Activated CD4-positive, alpha-beta T cell treated with anti-CD3 and anti-CD28 coated beads, Interleukin-2, amount 50 U/mL, for 48 hours (primary cell): ENCODE results near the gene PPP2R2C.

Experiments
- DNase-seq, 2 experiments: peaks; one replicate each; pipeline ENCODE4 v3.0.0-alpha.2; 2020

Gene PPP2R2C

DNA sequence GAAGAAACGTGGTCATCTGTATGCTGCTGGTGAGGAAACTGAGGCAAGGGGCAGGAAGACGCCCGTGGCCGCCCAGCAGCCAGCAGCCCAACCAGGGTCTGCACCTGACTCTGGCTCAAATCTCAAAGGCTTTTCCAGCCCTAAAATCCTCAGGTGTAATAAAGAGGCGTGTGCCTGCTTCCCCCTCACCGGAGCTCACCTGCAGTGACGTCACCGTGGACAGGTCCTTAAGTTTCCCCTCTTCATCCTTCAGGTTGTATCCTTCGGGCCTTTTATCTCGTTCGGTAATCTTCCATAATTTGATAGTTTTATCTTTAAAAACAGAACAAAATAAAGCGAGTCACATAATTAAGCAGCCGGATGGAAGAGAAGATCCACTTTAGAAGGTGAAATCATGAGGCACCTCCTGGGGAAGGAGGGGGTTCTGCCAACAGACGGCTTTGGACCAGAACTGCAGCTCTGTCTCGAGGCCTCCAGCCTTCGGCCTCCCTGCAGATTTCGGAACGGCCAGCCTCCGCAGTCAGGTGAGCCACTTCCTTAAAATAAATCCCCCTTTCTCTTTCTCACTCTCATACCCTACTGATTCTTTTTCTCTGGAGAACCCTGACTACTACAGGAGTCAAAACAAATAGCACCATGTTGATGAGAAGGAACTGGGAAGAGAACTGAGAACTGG lies 96.7 kb downstream of the PPP2R2C start:
- DNase-seq = no peak

DNA sequence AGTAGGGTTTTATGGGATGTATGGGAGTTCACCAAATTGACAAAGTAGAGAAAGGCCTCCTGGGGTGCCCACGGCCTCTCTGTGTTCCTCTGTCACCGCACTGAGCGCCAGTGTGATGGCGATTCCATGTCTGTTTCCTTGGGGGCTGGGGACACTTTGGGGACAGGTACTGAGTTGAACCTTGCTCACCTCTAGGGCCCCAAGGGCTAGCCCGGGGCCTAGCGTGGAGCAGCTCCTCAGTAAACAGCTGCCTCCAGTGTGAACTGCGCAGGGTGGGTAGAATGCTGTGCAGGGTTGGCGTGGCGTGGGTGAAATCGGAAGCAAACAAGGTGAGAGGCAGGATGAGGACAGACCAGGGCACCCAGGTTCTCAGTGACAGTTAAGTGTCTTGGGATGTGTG lies 97.8 kb downstream of the PPP2R2C start:
- DNase-seq = no peak

DNA sequence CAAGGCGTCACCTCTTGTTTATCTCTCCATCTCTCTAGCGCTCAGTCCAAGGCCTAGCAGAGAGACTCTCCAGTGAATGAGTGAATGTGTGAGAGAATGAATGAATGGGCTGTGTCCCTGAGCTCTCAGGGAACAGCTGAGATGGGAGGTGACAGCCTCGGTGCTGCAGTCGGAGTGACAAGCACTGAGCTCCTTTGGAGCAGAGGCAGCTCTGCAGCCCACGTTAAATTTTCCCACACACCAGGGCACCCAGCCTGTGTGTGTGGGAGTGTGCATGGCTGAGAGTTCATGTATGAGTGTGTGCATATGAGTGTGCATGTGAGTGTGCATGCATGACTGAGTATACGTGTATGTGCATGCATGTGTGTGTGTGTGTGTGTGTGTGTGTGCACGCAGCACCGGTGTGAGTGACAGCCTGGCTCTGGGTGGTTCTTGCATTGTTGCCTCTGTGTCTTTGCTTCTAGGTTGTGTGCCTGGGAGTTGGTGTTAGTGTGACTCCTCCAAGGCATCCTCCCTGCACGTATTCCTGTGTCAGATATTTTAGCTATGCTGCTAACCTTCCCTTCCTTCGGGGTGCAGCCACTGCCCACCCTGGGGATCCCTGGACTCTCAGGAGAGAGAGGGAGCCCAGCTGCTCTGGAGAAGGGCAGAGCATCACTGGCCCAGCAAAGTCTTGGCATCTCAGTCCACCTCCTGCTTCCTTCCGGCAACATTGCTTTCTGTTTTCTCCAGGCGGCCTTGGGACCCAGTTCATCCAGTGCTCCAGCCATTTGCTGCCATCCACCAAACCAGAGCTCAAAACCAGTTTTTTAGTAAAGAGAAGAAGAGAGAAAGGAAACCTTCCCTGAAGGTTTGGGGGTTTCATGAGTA lies 98.6 kb downstream of the PPP2R2C start:
- no peak for DNase-seq

DNA sequence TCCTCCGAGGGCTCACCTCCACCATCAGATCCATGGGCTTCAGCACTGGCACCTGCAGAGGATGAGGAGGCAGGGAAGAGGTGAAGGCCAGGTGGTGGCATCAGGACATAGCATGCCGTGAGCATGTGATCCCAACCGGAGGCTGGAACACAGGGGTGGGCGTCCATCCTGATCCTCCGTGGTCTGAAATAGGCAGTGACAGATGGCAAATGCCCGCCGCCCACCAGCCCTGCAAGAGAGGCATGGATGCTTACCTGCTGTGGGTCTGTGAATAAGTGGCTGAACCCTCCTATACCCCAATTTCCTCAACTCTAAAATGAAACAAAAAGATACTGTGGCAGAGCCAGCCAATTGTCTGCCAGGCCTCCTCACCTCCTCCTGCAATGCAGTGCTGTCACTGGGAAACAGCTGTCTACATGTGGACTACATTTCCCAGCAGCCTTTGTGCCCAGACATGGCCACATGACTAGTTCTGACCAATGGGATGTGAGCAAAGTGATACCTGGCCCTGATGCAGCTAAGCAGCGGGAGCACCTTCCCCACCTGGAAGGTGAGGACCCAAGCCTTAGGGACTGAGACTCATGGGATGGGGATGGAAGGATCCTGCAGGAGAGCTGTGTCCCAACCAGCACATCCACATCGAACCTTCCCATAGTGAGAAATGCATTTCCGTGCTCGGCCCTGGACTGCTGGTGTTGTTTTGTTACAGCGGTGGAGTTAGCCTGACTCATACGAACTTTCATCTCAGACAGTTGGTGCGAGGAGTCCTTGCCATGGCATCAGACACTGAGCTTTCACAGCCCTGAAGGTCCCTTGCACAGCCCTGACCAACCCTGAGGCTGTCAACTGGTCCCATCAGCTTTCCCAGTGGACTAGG lies 99.5 kb downstream of the PPP2R2C start:
- DNase-seq = peak in 1 of 2 experiments; percentile 18

DNA sequence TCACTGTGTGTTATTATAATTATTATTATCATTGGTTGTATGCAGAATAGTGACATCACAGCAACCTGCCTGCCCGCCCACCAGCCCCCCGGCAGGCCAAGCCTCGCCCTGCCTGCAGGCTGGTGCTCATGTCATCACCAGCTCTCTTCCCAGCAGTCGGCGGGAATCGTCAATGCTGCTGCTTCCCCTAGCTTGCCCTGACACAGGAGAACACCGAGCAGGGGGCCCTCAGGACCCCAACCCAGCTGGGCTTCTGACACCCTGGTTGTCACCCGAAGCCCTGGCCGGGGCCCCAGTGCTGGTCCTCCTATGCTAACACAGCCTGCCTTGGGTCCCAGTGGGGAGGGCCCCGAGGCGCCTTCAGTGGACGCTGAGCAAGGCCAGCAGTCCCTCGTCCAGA lies 100.6 kb downstream of the PPP2R2C start:
- no peak for DNase-seq

DNA sequence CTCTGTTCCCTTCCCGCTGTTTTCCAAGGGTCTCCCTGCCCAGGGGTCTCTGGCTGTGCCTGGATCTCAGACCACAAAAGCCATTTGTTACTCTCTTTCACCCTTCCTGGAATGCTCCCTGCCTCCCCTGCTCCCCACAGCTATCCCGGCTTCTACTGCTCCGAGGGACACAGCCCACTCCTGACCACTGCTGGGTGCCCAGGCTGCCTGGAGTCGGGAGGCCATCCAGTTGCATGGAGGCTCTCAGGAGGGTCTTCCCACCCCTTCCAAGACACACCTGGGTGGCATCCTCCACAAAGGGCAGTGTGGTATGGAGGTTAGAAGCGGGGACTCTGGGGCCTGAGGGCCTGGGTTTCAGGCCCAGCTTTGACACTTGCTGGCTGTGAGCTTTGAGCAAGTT lies 101.1 kb downstream of the PPP2R2C start:
- no peak for DNase-seq

DNA sequence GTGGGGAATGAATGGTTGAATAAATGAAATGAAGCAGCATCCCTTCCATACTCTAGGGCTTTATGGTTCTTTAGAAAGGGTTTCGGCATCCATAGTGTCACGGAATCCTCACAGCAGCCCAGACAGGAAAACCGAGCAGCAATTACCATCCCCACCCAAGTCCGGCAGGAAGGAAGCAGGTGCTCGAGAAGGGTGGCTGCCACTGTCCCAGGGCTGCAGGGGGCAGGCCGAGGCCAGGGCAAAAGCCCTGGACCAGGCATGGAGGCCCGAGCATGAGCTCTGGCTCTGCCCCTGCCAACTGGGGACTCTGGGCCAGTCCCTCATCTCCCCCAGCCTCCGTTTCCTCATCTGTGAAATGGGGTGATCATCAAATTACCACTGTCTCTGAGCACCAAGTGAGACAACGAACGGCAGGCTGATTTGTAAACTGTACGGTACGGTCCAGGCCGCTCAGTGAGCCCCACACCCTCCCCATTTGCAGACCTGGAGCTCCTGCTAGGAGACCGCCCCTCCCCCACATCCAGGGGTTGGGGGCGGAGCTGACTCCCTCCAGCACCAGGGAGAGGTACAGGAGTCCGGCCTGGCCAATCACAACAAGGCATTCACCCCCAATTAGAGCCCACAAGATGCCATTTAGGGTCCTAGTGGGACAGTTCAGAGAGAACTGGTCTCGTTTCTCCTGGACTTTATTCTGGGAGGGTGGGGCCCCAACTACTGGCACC lies 102.3 kb downstream of the PPP2R2C start:
- DNase-seq = no peak

DNA sequence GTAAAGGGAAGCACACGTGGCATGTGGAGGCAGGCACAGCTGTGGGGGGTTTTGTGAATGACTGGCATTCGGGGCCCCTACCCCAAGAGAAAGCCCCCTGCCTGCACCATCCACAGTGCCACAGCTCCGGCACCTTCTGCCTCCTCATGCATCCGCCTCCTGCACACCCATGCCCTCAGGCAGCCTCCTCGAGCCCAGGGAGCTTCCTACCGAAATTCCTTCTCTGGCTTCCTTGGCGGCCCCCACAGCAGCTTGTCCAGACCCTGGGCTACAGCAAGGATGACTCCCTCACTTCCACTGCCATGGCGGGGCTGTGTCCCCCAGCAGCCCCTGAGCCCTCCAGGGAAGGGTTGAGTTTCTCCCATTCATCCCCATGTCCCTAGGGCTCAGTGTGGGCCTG lies 102.9 kb downstream of the PPP2R2C start:
- no peak for DNase-seq

DNA sequence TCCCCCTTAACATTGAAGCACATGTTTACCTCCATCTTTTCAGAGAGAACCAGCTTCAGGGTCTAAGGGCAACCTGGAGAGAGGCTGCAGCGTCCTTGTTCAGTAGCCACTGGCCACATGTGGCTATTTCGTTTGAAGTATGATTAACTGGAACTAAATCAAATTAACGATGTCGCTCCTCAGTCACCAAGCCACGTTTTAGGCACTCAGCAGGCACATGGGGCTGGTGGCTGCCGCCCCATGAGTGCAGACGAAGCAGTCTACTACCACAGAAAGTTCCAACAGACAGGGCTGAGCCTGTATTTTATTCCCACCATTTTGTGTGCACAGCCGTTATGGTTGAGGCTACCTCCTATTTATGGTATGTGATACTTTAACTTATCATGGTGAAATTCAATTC lies 103.4 kb downstream of the PPP2R2C start:
- no peak for DNase-seq

DNA sequence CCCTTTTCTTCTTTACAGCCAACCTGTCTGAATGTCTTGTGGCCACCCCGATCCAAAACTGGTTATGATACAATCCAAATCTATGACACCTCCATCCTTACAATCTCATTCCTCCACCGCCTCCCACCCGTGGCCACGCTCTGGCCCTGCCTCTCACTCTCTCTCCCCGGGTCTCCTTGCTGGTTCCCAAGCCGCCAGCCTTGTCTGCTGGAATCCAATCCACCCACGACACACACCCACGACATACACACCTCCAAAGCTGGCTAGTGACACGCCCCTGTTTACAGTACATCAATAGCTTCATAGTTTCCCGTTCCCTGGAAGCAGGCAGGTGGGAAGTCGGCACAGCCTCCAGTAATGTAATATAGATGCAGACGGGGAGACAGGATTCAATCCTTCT lies 103.8 kb downstream of the PPP2R2C start:
- no peak for DNase-seq

DNA sequence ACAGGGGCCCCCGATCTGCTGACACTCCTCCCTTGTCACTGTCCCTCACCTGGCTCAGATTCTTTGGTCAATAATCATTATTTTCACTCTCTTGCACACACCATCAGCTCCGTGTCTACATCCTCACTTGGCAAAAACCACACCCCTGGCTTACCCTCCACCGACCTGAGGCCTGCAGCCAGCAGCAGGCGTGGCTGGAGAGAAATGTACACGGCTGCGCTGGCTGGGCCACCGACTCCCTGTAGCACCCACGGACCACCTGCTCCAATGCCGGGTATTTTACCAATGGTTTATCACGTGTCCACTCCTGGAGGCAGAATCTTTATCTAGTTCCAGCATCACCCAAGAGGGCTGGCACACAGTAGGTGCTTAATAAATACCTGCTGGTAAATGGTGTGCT lies 104.3 kb downstream of the PPP2R2C start:
- no peak for DNase-seq

DNA sequence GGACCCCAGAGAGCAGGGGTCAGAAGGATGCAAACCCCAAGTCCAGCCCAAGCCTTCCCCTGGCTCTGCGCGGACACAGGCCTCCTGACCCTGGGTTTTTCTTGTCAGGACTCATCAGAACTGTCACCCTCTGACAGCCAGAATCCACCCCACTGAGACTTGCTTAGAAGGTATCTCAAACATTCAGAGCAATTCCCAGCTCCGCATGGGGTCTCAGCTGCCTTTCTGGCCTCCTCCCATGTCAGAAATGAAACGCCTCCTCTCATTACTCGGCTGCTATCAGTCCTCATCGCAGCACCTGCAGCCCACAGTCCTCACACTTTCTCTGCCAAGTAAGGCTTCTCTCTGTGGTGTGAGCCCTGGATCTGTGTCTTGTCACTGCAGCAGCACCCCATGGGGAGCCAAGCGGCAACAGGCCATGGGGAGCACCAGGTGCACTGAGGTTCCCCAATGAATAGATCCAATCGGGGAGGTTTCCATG lies 105.0 kb downstream of the PPP2R2C start:
- no peak for DNase-seq

DNA sequence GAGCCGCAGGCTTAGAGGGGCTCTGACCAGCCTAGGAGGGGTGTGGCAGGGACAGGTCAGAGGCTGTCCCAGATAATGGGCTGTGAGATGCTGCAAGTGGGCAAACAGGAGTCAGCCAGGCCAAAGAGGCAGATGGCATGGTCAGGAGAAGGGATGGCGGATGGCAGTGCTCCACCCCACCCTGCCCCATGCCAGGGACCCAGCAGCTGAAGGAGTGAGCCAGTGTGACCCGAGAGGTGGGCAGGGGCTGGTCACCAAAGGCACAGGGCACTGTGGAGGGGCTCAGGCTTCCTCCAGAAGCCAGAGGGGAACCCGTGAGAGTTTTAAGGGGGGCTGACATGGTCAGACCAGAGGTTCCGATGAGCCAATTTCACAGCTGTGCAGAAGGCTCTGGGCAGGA lies 105.8 kb downstream of the PPP2R2C start:
- no peak for DNase-seq

DNA sequence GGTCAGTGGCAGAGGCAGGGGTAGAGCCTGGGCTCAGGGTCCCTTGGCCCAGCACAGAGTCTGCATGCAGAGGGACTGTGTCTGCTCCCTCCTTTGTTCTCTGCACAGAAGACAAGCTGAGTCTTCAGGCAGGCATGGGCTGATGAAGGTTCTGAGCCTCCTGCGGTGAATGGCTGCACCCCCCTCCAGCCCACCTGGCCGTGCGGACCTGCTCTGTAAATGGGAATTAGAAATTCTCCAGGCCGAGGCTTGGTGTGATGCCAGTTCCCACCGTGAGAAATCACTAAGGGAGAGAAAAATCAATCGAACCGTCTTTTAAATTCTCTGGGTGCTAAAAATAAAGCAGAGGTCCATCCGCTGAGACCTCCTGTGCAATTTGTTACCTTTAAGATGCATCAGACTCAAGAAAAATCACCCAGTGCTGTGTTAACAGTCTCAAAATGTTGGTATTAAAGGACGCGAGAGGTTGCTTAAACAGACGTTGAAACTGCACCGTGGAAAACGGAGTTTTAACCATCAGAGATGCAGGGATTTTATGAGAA lies 106.8 kb downstream of the PPP2R2C start:
- DNase-seq = no peak

DNA sequence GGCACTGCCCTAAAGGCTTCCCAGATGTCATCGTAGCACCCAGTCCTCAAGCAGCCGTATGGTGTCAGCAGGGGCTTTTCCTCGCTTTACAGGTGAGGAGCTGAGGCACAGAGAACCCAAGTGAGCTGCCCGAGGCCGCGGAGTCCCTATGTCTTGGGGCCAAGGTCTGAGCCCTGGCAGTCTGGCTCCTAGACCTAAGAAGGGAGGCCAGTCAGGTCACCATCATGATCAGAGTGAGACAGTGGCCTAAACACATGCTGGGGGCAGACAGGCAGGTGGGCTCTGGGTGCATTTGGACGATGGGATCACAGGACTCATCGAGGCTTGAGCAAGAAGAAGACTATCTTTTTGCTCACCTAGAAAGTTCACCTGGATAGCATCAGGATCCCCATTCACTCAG lies 107.8 kb downstream of the PPP2R2C start:
- DNase-seq = no peak

DNA sequence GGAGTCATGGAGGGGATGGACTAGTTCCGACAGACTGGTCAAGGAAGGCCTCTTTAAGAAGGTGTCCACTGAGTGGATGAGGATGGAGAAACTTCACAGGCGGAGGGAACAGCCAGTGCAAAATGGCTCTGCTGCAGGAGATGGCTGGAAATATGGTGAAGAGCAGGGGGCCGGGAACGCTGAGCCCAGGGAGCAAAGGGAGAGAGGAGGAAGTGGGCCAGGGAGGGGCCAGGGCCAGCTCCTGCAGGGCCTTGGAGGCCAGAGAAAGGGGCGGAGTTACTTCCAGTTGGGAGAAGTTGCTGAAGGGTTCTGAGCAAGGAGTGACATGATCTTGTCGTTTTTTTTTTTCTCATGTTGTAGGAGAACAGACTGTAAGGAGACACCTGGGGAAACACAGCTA lies 108.3 kb downstream of the PPP2R2C start:
- no peak for DNase-seq

DNA sequence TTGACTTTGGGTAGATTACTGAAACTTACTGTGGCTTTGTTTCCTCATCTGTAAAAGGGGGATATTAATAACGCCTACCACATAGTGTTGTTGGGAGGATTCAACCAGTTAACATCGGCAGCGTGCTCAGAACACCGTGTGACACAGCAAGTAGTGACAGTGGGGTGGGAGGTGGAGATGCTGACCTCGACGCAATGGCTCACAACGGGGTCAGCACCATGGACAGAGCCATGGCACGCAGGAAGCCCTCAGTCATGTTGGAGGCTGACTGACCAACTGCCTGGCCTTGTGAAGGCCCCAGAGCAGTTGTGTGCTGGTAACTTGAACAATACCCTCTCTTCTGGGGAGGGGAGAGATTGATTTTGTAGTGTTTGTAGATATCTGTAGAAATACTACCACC lies 109.5 kb downstream of the PPP2R2C start:
- DNase-seq = peak; percentile 26 to 34

DNA sequence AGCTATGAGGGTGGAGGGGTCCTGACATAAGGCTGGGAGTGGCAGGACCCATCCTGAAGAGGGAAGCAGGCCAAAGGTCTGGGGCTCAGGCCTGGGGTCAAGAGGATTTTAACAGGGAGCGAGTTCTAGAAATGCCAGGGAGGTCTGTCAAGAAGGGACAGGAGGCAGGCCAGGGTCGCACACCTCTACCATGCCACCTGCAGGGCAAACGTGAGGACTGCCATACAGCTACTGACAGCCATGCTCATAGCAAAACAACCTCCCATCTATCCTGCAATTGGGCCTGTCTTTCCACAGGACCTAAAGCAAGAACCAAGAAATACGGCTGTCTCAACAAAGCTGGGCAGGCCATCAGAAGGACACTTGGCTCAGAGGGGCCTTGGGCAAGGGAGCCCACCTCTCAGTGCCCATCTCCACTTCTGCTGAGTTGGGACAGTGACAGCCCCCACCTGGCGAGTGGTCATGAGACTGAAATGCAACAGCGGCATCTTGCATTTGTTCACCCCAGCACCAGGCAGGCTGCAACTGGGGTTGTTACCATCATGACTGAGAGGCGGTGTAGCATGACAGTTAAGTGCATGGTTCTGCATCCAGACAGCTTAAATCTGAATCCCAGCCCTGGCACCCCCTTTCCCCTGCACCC lies 110.0 kb downstream of the PPP2R2C start:
- DNase-seq = no peak

DNA sequence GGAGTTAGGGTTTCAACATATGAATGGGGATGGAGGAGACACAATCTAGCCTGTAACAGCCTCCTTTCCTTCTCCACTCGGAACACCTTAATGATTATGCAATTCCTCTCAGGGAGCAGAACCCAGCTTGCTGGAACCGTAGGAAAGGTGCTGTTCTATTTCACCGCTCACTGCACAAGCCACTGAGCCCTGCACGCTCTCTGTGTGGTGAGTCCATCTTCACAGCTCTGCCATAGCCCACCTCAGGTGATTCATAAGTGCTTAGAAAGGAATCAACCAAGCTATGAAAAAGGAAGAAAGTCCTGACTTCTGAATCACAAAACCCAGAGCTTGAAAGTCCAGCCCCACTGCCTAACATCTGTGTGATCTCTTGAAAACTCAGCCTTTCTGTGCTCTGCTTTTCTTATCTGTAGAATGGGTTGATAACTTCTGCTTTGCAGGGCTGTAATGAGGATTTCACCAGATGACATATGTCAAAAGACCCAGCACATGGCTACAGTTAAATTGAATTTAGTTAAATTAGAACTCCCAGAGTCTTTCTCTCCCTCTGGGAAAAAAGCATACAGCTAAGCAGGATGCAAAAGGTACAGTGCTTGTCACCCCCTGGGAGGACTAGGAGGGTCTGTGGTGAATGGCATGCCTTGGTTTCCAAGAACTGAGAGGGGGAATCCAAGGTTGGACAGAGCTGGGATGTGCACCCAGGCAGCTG lies 111.2 kb downstream of the PPP2R2C start:
- DNase-seq = no peak

DNA sequence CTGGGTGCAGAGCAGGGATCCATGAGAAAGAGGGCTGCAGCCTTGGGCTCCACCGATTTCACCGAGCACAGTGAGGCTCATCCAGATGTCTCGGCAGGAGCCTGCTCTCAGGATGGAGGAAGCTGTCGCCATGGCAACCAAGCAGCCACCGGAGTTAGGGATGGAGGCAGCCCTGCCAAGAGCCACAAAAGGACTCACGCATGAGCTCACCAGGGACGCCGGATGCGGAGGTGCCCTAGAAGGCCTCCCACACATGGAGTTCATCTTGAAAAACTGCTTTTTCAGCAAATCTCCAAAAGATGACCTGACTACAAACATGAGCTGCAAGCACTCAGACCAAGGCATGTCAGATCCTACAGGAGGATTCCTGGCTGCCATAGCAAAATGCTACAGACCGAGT lies 112.0 kb downstream of the PPP2R2C start:
- no peak for DNase-seq
